HG03139 (cell line): ENCODE measurements around the gene SLC51A.
A peak's percentile ranks its signal among the peaks of the same experiment; 100 is the strongest.
"Not testable (repeated sequence)": the region's sequence is repeated elsewhere in the genome, so short reads cannot be mapped to it uniquely, and the experiment has no call there.

Experiments
- ATAC-seq: cut with Tn5 transposase; IDR thresholded peaks from one replicate; pipeline ENCODE4 v1.9.1; 2021; ENCODE audit not compliant: unreplicated experiment

SLC51A gene

DNA sequence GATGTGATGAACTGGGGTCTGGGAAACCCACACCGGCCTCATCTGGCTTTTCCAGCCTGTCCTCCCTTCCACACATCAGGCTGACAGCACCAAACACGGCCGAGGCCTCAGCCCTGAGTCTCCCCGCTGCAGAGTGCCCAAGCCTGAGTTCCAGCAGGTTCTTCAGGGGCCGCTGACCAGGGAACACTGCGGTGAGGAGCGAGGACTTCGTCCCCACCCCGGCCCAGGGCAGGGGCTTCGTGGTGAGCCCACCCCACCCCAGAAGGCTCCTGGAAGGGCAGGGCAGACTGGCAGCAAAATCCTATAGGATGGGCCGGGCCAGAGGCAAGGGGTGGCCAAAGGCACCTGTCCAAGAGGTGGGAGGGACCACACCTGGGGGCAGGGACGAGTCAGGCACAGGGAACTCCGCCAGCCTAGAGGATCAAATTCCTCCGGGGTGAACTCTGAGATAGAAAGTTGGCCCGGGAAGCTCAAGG lies at the start of gene SLC51A:
SLC51A (plus strand) TSS at position 446 of the 476 bp plus-strand sequence. CDS start 179 bp downstream, outside the sequence.
- no peak for ATAC-seq

- no peak for ATAC-seq
Measured at GRCh38 chr3:196166741-196167140, 49.6 kb upstream of the SLC51A start.

DNA sequence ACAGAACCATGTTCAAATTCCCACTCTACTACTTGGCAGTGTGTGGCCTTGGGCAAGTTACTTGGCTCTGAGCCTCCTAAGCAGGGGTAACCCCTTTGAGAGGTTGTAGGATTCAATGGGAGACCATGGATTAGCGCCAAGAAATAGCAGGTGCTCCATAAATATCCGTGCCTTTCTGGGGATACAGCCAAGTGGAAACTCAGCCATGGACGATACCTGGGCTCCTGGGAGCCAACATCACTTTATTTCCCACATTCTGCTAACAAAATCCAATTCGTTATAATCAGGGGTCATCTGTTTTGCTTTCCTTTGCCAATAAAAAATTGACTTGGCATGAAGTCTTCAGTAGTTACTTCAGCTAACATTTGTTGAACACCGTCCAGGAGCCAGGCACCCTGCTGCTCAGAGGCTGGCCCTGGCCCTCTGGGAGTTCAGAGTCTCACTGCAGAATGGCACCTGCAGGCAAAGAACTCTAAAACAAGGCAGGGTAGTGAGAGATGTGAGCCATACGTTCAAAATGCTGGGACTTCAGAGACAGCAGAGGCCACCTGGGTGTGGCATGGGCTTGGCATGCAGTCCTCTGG lies 47.4 kb upstream of the SLC51A start:
- ATAC-seq, result no peak

DNA sequence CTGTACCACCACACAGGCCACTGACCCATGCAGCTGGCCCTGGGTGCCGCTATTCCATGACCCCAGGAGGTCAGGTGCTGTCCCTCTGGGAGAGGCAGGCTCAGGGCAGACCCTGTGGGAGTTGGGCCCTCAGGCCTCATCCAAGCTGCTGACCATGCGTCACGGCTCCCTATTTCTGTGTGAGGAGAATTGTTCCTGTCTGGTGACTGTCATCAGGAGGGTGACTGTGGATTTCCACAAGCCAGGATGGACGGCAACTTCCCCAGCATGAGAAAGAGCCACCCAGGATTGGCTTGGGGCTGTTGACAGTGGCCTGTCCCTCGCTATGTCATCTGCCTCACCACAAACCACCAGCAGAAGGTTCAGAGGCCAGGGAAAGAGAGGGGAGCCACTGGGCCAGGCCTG lies 46.5 kb upstream of the SLC51A start:
- no peak for ATAC-seq

DNA sequence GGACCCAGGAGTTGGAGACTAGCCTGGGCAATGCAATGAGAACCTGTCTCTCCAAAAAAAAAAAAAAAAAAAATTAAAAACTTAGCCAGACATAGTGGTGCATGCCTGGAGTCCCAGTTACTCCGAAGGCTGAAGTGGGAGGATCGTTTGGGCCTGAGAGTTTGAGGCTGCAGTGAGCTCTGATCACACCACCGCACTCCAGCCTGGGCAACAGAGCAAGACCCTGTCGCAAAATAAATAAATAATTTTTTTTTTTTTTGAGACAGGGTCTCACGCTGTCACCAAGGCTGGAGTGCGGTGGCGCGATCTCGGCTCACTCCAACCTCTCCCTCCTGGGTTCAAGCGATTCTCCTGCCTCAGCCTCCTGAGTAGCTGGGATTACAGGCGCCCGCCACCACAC lies 46.0 kb upstream of the SLC51A start:
- not testable (repeated sequence) for ATAC-seq

- ATAC-seq, result no peak
Measured at GRCh38 chr3:196174652-196175051, 41.7 kb upstream of the SLC51A start.

DNA sequence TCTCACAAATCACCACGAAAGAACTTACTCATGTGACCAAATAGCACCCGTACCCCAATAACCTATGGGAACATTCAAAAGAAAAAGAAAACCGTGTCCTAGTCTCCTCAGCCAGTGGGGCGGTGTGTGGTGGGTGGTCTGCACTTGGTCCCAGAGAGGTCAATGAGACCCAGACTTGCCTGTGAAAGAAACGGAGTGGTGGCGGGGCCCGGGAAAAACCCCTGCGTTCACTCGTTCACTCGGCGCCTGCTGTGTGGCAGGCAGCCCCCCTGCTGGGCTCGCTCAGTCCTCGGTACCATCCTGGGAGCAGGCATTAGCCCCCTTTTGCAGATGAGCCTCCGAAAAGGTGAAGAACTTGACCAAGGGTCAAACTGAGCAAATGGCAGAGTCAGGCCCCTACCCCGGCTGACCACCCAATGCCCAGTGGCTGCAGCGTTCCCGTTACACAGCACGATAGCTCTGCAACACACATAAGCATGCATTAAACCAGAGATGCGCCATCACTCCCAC lies 41.2 kb upstream of the SLC51A start:
- no peak for ATAC-seq

GRCh38 chr3:196175722-196176121 lies 40.6 kb upstream of the SLC51A start:
- ATAC-seq, result no peak

DNA sequence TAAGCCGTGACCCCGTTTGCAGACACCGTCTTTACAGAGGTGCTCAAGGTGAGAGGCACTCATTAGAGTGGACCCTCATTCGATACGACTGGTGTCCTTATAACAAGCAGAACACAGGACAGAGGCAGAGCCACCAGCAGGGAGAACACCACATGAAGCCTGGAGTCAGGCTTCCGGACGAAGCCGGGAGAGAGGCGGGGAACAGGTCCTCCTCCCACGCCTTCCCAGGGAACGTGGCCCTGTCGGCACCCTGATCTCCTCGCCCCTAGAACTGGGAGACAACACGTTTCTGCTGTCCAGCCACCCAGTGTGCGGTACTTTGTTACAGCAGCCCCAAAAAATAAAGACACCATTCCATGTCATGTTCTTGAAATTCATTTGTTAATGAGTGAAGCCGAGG lies 38.8 kb upstream of the SLC51A start:
- no peak for ATAC-seq

DNA sequence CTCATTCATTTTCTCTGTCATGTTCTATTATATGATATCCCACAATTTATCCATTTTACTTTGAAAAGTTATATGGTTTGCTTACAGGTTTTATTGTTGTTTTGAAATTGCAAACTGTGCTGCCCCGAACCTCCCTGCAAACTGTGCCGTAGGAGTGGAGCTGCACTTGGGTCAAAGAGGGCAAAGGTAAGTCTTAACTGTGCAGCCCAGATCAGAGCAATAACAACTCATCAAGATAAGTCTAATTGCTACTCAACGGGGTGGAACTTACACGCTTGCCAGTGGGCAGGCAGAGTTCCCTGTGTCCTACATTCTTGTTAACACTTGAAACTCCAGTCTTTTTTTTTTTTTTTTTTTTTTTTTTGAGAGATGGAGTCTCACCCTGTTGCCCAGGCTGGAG lies 38.4 kb upstream of the SLC51A start:
- no peak for ATAC-seq

- no peak for ATAC-seq
Measured at GRCh38 chr3:196178993-196179379, 37.3 kb upstream of the SLC51A start.

DNA sequence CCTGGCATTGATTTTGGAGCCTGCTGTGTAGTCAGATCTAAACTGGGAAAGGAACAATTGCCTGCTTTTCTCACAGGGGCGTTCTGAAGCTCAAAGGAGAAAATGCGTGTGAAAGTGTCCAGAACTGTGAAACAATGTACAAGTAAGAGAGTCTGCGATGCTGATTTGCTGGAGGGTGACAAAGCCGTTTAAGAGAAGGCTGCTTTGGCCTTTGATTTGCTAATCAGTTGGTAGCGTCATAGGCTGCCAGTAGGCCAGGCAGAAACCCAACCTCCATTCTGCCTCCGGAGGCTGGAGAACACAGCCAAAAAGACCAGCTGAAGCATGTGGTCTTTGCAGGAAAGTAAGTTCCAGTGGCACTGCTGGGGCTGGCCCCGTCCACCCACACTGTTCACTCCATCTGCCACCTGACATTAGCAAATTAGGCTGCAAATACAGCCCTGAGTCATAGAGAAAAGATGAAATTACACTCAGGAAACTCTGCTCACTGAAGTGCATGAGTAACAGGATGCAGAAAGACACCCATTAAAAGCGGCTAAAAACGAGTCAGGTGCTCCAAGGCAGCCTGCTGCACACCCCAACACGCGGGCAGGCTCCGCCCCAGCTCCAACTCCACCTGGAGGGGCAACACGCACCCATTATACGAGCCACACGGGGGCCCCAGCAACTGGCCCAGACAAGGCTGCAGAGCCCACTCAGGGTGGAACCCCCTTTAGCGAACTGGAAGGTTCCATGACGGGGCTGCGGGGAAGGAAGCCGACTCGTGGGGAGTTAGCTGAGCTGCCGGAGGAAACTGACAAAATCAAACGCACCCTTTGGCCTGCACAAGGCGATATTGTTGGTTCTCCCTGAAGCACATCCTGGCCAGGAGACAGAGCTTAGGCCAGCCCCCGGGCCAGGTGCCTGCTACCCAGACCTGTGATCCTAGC lies 36.7 kb upstream of the SLC51A start:
- peak; percentile 61 for ATAC-seq

- ATAC-seq, result no peak
Measured at GRCh38 chr3:196180346-196180745, 36.0 kb upstream of the SLC51A start.

DNA sequence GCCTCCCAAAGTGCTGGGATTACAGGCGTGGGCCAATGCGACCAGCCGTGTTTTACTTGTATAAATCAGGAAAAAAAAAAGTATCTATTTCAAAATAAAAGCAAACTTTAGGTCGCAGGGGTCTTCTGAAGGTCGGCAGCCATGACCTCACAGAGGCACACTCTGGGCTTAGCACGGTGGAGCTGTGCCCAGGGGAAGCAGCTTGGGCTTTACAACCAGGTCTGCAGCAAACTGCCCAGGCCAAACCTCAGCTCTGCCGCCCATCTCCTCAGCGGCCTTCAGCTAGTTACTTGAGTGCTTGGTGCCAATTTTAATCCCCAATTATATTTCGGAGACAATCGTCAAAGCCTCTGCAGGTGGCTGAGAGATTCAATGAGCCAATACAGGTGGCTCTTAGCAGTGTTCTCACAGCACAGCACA lies 35.2 kb upstream of the SLC51A start:
- ATAC-seq, result no peak

- not testable (repeated sequence) for ATAC-seq
Measured at GRCh38 chr3:196184169-196184432, 32.2 kb upstream of the SLC51A start.

DNA sequence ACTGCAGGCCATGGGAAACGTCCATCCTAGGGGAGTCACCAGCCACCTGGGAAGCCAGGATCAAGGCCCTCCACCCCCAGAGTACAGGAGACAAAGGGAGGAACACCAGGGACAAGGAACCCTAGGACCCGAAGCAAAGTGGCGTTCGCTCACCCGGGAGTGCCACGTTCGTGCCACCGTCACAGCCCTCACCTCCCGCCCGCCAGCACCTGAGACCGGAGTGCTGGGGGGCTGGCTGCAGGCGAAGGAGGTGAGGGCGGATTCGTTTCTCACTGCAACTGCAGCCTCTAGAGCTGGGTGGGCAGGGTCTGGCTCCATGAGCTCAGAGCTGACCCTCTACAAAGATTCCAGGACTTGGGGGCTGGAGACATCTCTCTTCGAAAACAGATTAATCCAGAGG lies 31.5 kb upstream of the SLC51A start:
- ATAC-seq, result no peak

GRCh38 chr3:196186651-196187573 lies 29.4 kb upstream of the SLC51A start:
- ATAC-seq, result peak; percentile 41

GRCh38 chr3:196189566-196190347 lies 26.6 kb upstream of the SLC51A start:
- no peak for ATAC-seq

DNA sequence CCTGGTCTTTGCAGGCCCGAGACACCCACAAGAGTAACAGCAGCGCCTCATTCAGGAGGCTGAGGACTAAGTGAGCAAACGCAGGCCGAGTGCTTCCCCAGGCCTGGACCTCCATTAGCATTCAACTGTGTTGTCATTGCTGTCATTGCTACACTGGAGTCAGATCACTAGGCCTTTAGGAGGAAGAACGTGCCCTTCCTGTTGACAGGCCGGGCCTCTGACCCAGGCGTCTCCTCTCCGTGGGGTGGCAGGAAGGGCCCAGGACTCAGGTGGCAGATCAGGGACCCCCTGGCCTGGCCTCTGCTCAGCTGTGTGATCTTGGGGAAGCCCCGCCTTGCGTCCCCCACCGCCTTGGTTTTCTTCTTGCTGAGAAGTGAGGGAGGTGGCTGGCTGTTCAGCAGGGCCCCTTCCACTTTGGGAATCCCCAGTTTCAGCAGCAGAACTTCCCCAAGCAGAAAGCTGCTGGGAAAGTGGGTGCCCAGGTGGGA lies 24.3 kb upstream of the SLC51A start:
- no peak for ATAC-seq

GRCh38 chr3:196192524-196193051 lies 23.7 kb upstream of the SLC51A start:
- no peak for ATAC-seq
